H1 (cell line): Measurements from ENCODE around the gene CHST3. TPM values are rescaled to one million over a fixed set of nuclear protein-coding genes. Genes with fewer than 3 reads are reported as not detected.
A peak's percentile ranks its signal among the peaks of the same experiment; 100 is the strongest.

Experiments
- CTCF ChIA-PET: fragments of 300-600 bp; sonication (Branson Sonifier 250); formaldehyde crosslinking; loops from one replicate; lab custom pipeline; 2021; ENCODE audit not compliant: partially characterized antibody; lab: Charles Lee
- POLR2A ChIA-PET: fragments of 300-600 bp; sonication (Branson Sonifier 250); formaldehyde crosslinking; loops from one replicate; lab custom pipeline; 2021; ENCODE audit warnings: inconsistent platforms; ENCODE audit not compliant: partially characterized antibody; lab: Charles Lee
- DNase-seq, 2 experiments: peaks; one replicate each; pipeline versions ENCODE4 v3.0.0 to v3.0.0-alpha.2; 2010 to 2022; ENCODE audit warnings: low spot score in 2 of 2, low read depth in 1 of 2, mixed read lengths in 1 of 2
- FAIRE-seq: peaks from 2 replicates; lab custom pipeline; 2011; peaks lifted over from hg19 to GRCh38; lab: Jason Lieb, UNC
- H2AFZ ChIP-seq: 2 replicates; pipeline ENCODE4 v1.8.1; 2012; ENCODE audit warnings: low read length, inconsistent platforms
- H2AK5ac ChIP-seq: 2 replicates; pipeline ENCODE4 v1.6.1; 2013; ENCODE audit warnings: low read depth, low read length
- H2BK120ac ChIP-seq: replicated peaks from 2 replicates; pipeline ENCODE3; 2013; ENCODE audit warnings: low read depth, low read length, inconsistent platforms
- H2BK12ac ChIP-seq: 2 replicates; pipeline ENCODE4 v1.6.1; 2013; ENCODE audit warnings: low read depth, low read length
- H2BK15ac ChIP-seq: 2 replicates; pipeline ENCODE4 v1.6.1; 2013; ENCODE audit warnings: low read length
- H2BK20ac ChIP-seq: 2 replicates; pipeline ENCODE4 v1.6.1; 2013; ENCODE audit warnings: low read length
- H2BK5ac ChIP-seq: 2 replicates; pipeline ENCODE4 v1.6.1; 2013; ENCODE audit warnings: low read depth, low read length
- H3K14ac ChIP-seq: 2 replicates; pipeline ENCODE4 v1.6.1; 2013; ENCODE audit warnings: inconsistent platforms; ENCODE audit not compliant: insufficient read length
- H3K18ac ChIP-seq: 2 replicates; pipeline ENCODE4 v1.6.1; 2013; ENCODE audit warnings: low read length; ENCODE audit errors: extremely low read depth
- H3K23ac ChIP-seq: 2 replicates; pipeline ENCODE4 v1.6.1; 2013; ENCODE audit warnings: inconsistent platforms; ENCODE audit not compliant: insufficient read length
- H3K23me2 ChIP-seq: 2 replicates; pipeline ENCODE4 v1.6.1; 2013; ENCODE audit warnings: low read depth, low read length
- H3K27ac ChIP-seq: 2 replicates; pipeline ENCODE4 v1.6.1; 2011; ENCODE audit warnings: low read depth, low read length, inconsistent platforms
- H3K27me3 ChIP-seq, 4 experiments: replicated peaks in 1 of 4; 1 replicate in 1 of 4; 2 replicates in 3 of 4; pipeline versions ENCODE4 v1.6.1 to v1.8.1; 2011 to 2013; ENCODE audit warnings: low read length in 3 of 4, mild to moderate bottlenecking in 3 of 4, inconsistent platforms in 2 of 4, mixed read lengths in 2 of 4, moderate library complexity in 1 of 4; ENCODE audit not compliant: control insufficient read depth in 3 of 4, insufficient read depth in 3 of 4; ENCODE audit errors: extremely low read depth in 1 of 4
- H3K36me3 ChIP-seq, 4 experiments: 2 replicates each; pipeline versions ENCODE4 v1.6.1 to v1.8.1; 2011 to 2013; ENCODE audit warnings: mild to moderate bottlenecking in 4 of 4, low read length in 3 of 4, moderate library complexity in 2 of 4, control low read depth in 1 of 4, inconsistent platforms in 1 of 4; ENCODE audit not compliant: insufficient read depth in 4 of 4, control insufficient read depth in 2 of 4
- H3K4ac ChIP-seq: replicated peaks from 2 replicates; pipeline ENCODE3; 2013; ENCODE audit warnings: low read length, low read depth, mixed read lengths, inconsistent platforms; ENCODE audit not compliant: insufficient read length
- H3K4me1 ChIP-seq, 4 experiments: replicated peaks in 1 of 4; 1 replicate in 1 of 4; 2 replicates in 3 of 4; pipeline versions ENCODE4 v1.6.1 to v1.8.1; 2011 to 2013; ENCODE audit warnings: low read length in 3 of 4, inconsistent platforms in 2 of 4, mixed read lengths in 1 of 4; ENCODE audit not compliant: insufficient read depth in 4 of 4, control insufficient read depth in 3 of 4
- H3K4me2 ChIP-seq, 2 experiments: 2 replicates each; pipeline versions ENCODE4 v1.6.1 to v1.8.1; 2011 to 2013; ENCODE audit warnings: low read depth in 2 of 2, low read length in 2 of 2, control low read depth in 1 of 2, inconsistent platforms in 1 of 2, mild to moderate bottlenecking in 1 of 2; ENCODE audit not compliant: insufficient read depth in 1 of 2
- H3K4me3 ChIP-seq, 4 experiments: fragments of 200-600, 300-600 bp in 1 of 4; sonication (generic), shearing (Covaris generic), sonication (Bioruptor Twin) in 1 of 4; 2 replicates each; pipeline versions ENCODE4 v1.5.1 to v1.8.1; 2011 to 2016; ENCODE audit warnings: low read length in 4 of 4, low read depth in 3 of 4, control low read depth in 2 of 4, inconsistent platforms in 2 of 4, mild to moderate bottlenecking in 2 of 4, mixed read lengths in 1 of 4, moderate library complexity in 1 of 4; ENCODE audit not compliant: insufficient read depth in 2 of 4; ENCODE audit errors: extremely low read depth in 1 of 4
- H3K56ac ChIP-seq: replicated peaks from 2 replicates; pipeline ENCODE3; 2013; ENCODE audit warnings: low read depth, mild to moderate bottlenecking, mixed read lengths, low read length, inconsistent platforms; ENCODE audit not compliant: insufficient read length
- H3K79me1 ChIP-seq: 2 replicates; pipeline ENCODE4 v1.6.1; 2013; ENCODE audit warnings: low read depth, low read length, control low read depth
- H3K79me2 ChIP-seq, 2 experiments: 2 replicates each; pipeline versions ENCODE4 v1.6.1 to v1.8.1; 2012 to 2013; ENCODE audit warnings: low read length in 2 of 2, mild to moderate bottlenecking in 2 of 2, inconsistent platforms in 1 of 2; ENCODE audit not compliant: insufficient read depth in 2 of 2, control insufficient read depth in 1 of 2
- H3K9ac ChIP-seq, 4 experiments: replicated peaks in 1 of 4; 1 replicate in 1 of 4; 2 replicates in 3 of 4; pipeline versions ENCODE4 v1.6.1 to v1.8.1; 2011 to 2013; ENCODE audit warnings: low read depth in 3 of 4, low read length in 3 of 4, control low read depth in 2 of 4, mild to moderate bottlenecking in 2 of 4, moderate library complexity in 2 of 4, inconsistent platforms in 1 of 4; ENCODE audit errors: extremely low read depth in 1 of 4
- H3K9me3 ChIP-seq, 2 experiments: 2 replicates each; pipeline versions ENCODE4 v1.6.1 to v1.8.1; 2012 to 2013; ENCODE audit warnings: mild to moderate bottlenecking in 2 of 2, moderate library complexity in 2 of 2, control low read depth in 1 of 2, inconsistent platforms in 1 of 2, low read depth in 1 of 2, low read length in 1 of 2, mixed read lengths in 1 of 2; ENCODE audit not compliant: insufficient read depth in 2 of 2
- H4K20me1 ChIP-seq, 2 experiments: replicated peaks in 1 of 2; 2 replicates each; pipeline versions ENCODE3 to v1.8.1; 2011 to 2013; ENCODE audit warnings: inconsistent platforms in 2 of 2, low read length in 2 of 2, mild to moderate bottlenecking in 1 of 2; ENCODE audit not compliant: insufficient read depth in 2 of 2, control insufficient read depth in 1 of 2
- H4K5ac ChIP-seq: 2 replicates; pipeline ENCODE4 v1.6.1; 2013; ENCODE audit warnings: low read length, low read depth, mixed read lengths, inconsistent platforms; ENCODE audit not compliant: insufficient read length
- H4K8ac ChIP-seq: 2 replicates; pipeline ENCODE4 v1.8.0; 2013; ENCODE audit warnings: mild to moderate bottlenecking, moderate library complexity, low read length, inconsistent platforms; ENCODE audit not compliant: insufficient read depth; ENCODE audit errors: extremely low read depth
- H4K91ac ChIP-seq: replicated peaks from 2 replicates; pipeline ENCODE3; 2013; ENCODE audit warnings: low read length, mixed read lengths, inconsistent platforms; ENCODE audit not compliant: insufficient read length
- ASH2L ChIP-seq: fragments of 200-600, 300-600 bp; sonication (generic); IDR thresholded peaks from one replicate; pipeline ENCODE4 v1.7.1; 2017; ENCODE audit warnings: low read length
- ATF3 ChIP-seq: IDR thresholded peaks from 2 replicates; pipeline ENCODE4 v1.6.1; 2011; ENCODE audit warnings: low read depth, mild to moderate bottlenecking, low read length; ENCODE audit not compliant: insufficient read depth
- CEBPB ChIP-seq: IDR thresholded peaks from 2 replicates; pipeline ENCODE4 v1.6.1; 2012; ENCODE audit warnings: low read depth, low read length
- CREB1 ChIP-seq: IDR thresholded peaks from 2 replicates; pipeline ENCODE4 v1.6.1; 2012; ENCODE audit warnings: inconsistent platforms
- EGR1 ChIP-seq: IDR thresholded peaks from 2 replicates; pipeline ENCODE4 v1.6.1; 2011; ENCODE audit warnings: low read depth, low read length, borderline replicate concordance
- FOSL1 ChIP-seq: IDR thresholded peaks from 2 replicates; pipeline ENCODE4 v1.6.1; 2011; ENCODE audit warnings: mild to moderate bottlenecking, low read depth, low read length, moderate library complexity; ENCODE audit not compliant: insufficient read depth
- GTF2F1 ChIP-seq: IDR thresholded peaks from 2 replicates; pipeline ENCODE4 v1.6.1; 2012; ENCODE audit warnings: low read depth, low read length, improper control_type of control experiment, borderline replicate concordance
- NANOG ChIP-seq: IDR thresholded peaks from 2 replicates; pipeline ENCODE4 v1.6.1; 2011; ENCODE audit warnings: low read length, low read depth, mild to moderate bottlenecking, inconsistent platforms; ENCODE audit not compliant: insufficient read depth, poor library complexity, severe bottlenecking
- POLR2A ChIP-seq, 2 experiments: IDR thresholded peaks; 1 replicate in 1 of 2; 2 replicates in 1 of 2; pipeline ENCODE4 v1.6.1; 2011; ENCODE audit warnings: low read depth in 2 of 2, low read length in 2 of 2, mild to moderate bottlenecking in 2 of 2; ENCODE audit errors: control extremely low read depth in 1 of 2
- SIRT6 ChIP-seq: IDR thresholded peaks from one replicate; pipeline ENCODE4 v1.7.1; 2012; ENCODE audit warnings: low read length, inconsistent platforms
- TBP ChIP-seq: IDR thresholded peaks from 2 replicates; pipeline ENCODE4 v1.6.1; 2011; ENCODE audit warnings: low read depth, low read length, improper control_type of control experiment
- WGBS, 2 experiments: shearing (Covaris generic) in 1 of 2; methylation state at CpG; one replicate each; pipeline versions ENCODE4 v1.1.6 to v1.1.7; 2013 to 2015; ENCODE audit warnings: low lambda C conversion rate in 2 of 2, mixed read lengths in 2 of 2, inconsistent platforms in 1 of 2, low coverage in 1 of 2, missing lambda C conversion rate in 1 of 2; ENCODE audit not compliant: insufficient replicate concordance in 2 of 2, insufficient coverage in 1 of 2, insufficient read length in 1 of 2; ENCODE audit errors: extremely low coverage in 1 of 2, missing lambda C conversion rate in 1 of 2; 5-methylcytosine and 5-hydroxymethylcytosine counted together
- polyA plus RNA-seq, 7 experiments: library from polyadenylated mRNA; depleted of rRNA in 3 of 7; stranded (reverse) in 5 of 7; unstranded in 2 of 7; fragments of >200 nt in 5 of 7; fragments of 200-250 nt in 2 of 7; gene quantifications; 1 replicate in 5 of 7; 2 replicates in 1 of 7; 4 replicates in 1 of 7; pipeline versions ENCODE4 v1.2.1 to v1.2.3, GENCODE V29; 2011 to 2013; ENCODE audit warnings: missing spikeins in 2 of 7, mixed read lengths in 2 of 7
- total RNA-seq: library from RNA; stranded (reverse); fragmentation: NEBNext Ultra II Directional; extraction: Animal tissue kit (Norgen Biotek cat#: 25700); gene quantifications from 2 replicates; pipeline ENCODE4 v1.2.1, GENCODE V29; 2021

Gene CHST3
- total and polyA plus RNA-seq, 2 of the 8 experiments (the other 6 are each of a cell fraction or from before 2014, with no cell fraction given), result 2.0 to 5.8 TPM

GRCh38 chr10:72000073-72001032 lies 36.2 kb downstream of the CHST3 start:
- no peak overlapping the region for H3K56ac ChIP-seq
- no peak overlapping the region for H3K27ac ChIP-seq
- peaks cover 0 to 8% (median 1%) of the 10 kb centered on the region in 4 experiments; a peak in 3 of 7 replicates for H3K4me1 ChIP-seq
- H2AK5ac ChIP-seq, result no peak overlapping the region
- no peak overlapping the region for H3K9ac ChIP-seq
- peak overlapping the region; percentile 60; the same call in 1 of the 2 replicates for H3K18ac ChIP-seq
- no peaks in the 10 kb centered on the region for H3K79me1 ChIP-seq
- no peaks in the 10 kb centered on the region for H3K27me3 ChIP-seq
- no peak overlapping the region; the same call in 1 of the 2 replicates for H4K8ac ChIP-seq
- no peak overlapping the region for H3K23ac ChIP-seq
- H2BK20ac ChIP-seq, result no peak overlapping the region
- no peak overlapping the region for H3K4me2 ChIP-seq
- peaks cover 0 to 2% of the 10 kb centered on the region in 2 experiments for H4K20me1 ChIP-seq
- no peaks in the 10 kb centered on the region for H3K23me2 ChIP-seq
- H3K14ac ChIP-seq, result no peak overlapping the region
- no peak overlapping the region for H3K4me3 ChIP-seq
- ChIA-PET CTCF (interaction anchor here (0.7 to 2.7 kb wide), 5 partner anchors 22 to 47 kb away, joined by 3 to 11 read pairs (median 5); no protein-coding TSS in a partner anchor), POLR2A (no interaction called here)
- FAIRE-seq (no peak), DNase-seq (no peak)
- H2BK5ac ChIP-seq, result peak overlapping the region; percentile 66; the same call in 1 of the 2 replicates
- no peak overlapping the region for H2BK15ac ChIP-seq
- no peaks in the 10 kb centered on the region for H3K9me3 ChIP-seq
- no peak overlapping the region for H4K5ac ChIP-seq
- peak overlapping the region; percentile 44 for H4K91ac ChIP-seq
- H3K4ac ChIP-seq, result no peak overlapping the region
- no peak overlapping the region for H2AFZ ChIP-seq
- WGBS, 2 experiments, result 85% methylated on average over 14 of the region's 14 CpGs; no CpG with 5 or more reads in 1 of the 2 experiments
- H3K36me3 ChIP-seq, result no peaks in the 10 kb centered on the region
- no peaks in the 10 kb centered on the region for H3K79me2 ChIP-seq
- no peak overlapping the region for H2BK120ac ChIP-seq
- no peak overlapping the region for H2BK12ac ChIP-seq
- TF ChIP-seq NANOG, result no peak
- TF ChIP-seq CREB1, result no peak
- no peak for TF ChIP-seq SIRT6
- TF ChIP-seq CEBPB, result no peak
- no peak for TF ChIP-seq EGR1
- no peak for TF ChIP-seq GTF2F1
- no peak for TF ChIP-seq POLR2A (IDR thresholded peaks at IDR 0.05; ENCODE audit: control extremely low read depth in 1 of 2, low read depth in 2 of 2, low read length in 2 of 2)
- no peak for TF ChIP-seq FOSL1
- TF ChIP-seq ASH2L, result no peak
- TF ChIP-seq TBP, result no peak
- TF ChIP-seq ATF3, result no peak
